Measurements from ENCODE around the gene CT45A1. TPM values are rescaled to one million over a fixed set of nuclear protein-coding genes. Genes with fewer than 3 reads are reported as not detected.
"Not testable (repeated sequence)": the region's sequence is repeated elsewhere in the genome, so short reads cannot be mapped to it uniquely, and the experiment has no call there.

Gene CT45A1, protein sequence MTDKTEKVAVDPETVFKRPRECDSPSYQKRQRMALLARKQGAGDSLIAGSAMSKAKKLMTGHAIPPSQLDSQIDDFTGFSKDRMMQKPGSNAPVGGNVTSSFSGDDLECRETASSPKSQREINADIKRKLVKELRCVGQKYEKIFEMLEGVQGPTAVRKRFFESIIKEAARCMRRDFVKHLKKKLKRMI
- total RNA-seq = not detected in 2 replicates

DNA sequence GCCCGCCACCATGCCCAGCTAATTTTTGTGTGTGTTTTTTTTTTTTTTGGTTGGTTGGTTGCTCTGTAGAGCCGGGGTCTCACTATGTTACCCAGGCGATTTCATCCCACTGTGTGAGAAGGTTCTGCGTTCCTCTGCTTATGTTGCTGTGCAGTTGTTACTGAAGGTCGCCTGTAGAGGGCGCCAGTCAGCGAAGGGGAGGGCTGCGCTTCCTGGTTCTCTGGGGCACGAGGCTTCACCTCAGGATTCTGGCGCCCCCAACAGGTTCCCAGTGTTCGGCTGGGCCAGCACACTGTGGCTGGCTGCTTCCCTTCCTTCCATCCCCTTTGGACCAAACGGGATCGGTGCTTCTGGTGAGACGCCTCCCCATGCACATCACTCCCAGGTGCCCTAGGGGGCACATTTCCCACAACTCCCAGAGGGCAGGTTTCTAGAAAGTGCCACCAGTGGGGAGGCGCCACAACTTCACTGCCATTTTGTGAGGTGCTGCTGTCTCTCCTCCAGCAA lies at the start of gene CT45A1:
TSS of gene CT45A1 (plus strand) at position 457 of the 507 bp plus-strand sequence. CDS start 5,302 bp downstream, outside the sequence.
- not testable (repeated sequence) for DNase-seq (ENCODE audit: extremely low read depth, low read depth, low spot score)

DNA sequence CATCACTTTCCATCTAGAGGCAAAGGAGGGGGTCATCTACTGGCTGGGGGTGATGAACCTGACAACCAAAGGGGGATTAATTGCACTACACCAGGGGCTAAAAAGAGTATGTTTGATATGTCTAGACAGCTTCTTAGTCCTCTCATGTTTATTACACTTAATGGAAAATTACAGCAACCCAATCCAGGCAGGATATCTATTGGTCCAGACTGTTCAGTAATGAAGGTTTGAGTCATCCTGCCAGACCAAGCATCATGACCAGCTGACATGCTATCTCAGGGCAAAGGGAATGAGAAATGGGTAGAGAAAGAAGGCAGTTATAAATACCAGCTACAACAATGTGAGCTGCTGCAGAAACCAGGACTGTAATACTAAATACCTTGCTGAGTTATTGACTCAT lies 40.5 kb upstream of the CT45A1 start:
- DNase-seq (ENCODE audit: extremely low read depth, low read depth, low spot score) = not testable (repeated sequence)

DNA sequence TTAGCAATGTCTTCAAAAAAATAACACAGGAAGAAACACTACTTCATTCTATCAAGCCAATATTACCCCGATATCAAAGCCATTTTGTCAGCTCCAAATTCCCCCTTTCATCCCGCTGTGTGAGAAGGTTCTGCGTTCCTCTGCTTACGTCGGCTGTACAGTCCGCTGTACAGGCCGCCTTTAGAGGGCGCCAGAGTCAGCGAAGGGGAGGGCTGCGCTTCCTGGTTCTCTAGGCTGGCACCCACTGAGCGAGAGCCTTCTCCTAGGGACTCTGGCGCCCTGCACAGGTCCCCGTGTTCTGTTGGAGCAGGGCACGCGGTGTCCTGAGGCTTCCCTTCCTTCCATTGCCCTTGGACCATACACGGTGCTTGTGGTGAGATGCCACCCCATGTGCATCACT lies 25.3 kb upstream of the CT45A1 start:
- DNase-seq (ENCODE audit: extremely low read depth, low read depth, low spot score) = no peak

DNA sequence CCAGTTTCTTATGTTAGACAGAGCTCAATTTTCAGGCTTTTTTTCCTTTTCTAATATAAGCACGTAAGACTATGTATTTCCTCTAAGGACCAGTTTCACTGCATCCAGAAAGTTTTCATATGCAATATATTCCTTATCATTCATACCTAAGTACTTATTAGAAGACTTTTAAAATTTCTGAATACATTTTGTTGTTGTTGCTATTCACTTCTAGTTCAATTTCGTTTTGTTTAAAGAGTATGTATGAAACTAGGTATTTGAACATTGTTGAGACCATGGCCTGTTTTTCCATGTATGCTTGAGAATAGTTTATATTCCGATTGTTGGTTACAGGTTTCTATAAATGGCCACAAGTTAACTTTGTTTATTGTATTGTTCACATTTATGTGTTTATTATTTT lies 18.0 kb upstream of the CT45A1 start:
- no peak for DNase-seq (ENCODE audit: extremely low read depth, low read depth, low spot score)

DNA sequence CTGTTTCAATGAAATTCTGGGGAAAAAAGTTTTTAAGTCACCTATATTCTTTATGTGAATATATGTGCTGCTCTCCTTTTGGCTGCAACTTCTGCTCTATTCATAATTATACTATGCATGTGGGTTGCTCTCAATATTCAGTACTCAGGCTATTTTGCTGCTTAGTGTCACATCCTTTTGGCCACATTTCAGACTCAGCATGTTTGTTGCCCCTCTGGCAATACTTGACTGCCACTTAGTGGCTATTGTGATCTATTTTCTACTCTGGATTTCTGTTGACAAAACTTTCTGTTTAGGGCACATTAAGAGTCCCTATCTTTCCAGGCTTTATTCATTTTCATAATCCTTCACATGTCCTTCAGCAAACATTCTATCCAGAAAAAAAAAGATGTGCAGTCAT lies 15.8 kb upstream of the CT45A1 start:
- no peak for DNase-seq (ENCODE audit: extremely low read depth, low read depth, low spot score)

DNA sequence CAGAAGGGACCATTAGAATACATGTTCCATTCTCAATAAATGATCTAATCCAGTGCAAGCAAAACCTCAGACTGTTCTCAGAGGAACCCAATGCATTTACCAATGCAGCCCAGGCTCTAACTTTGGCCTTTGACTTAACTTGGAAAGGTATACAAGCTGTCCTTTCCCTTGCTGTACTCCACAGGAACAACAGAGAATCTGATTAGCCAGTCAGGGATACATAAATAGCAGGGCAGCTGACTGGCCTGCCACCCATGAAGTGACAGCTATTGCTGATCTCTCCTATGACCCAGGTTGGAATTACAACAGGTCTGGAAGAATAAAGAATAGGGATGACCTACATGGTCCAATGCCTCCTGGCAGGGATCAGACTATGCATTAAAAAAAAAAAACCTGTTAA lies 14.5 kb upstream of the CT45A1 start:
- no peak for DNase-seq (ENCODE audit: extremely low read depth, low read depth, low spot score)

DNA sequence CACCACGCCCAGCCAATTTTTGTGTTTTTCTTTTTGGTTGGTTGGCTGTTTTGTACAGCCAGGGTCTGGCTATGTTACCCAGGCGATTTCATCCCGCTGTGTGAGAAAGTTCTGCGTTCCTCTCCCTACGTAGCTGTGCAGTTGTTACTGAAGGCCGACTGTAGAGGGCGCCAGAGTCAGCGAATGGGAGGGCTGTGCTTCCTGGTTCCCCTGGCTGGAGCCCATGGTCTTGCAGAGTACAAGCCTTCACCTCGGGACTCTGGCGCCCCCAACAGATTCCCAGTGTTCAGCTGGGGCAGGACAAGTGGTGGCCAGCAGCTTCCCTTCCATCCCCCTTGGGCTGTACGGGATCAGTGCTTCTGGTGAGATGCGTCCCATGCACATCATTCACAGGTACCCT lies 5.6 kb upstream of the CT45A1 start:
- DNase-seq (ENCODE audit: extremely low read depth, low read depth, low spot score) = no peak

DNA sequence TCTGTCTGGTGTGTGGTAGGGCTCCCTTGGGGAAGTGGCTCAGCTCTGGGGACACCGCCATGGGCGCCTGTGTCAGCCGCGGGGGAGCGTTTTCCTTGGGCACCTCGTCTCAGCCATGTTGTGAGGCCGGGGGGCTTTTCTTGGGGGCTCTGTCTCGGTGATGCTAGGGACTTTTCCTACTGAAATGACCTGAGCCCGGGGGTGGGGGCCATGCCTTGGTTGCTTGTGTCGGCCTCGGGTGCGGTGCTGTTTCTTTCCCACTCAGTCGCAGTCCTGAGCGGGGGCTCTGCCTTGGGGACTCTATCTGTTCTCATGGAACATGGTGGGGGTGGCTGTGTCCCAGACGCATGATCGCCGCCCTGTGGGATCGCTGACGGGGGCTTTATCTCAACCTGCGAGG lies 356 bp downstream of the CT45A1 start:
- DNase-seq (ENCODE audit: extremely low read depth, low read depth, low spot score) = no peak

DNA sequence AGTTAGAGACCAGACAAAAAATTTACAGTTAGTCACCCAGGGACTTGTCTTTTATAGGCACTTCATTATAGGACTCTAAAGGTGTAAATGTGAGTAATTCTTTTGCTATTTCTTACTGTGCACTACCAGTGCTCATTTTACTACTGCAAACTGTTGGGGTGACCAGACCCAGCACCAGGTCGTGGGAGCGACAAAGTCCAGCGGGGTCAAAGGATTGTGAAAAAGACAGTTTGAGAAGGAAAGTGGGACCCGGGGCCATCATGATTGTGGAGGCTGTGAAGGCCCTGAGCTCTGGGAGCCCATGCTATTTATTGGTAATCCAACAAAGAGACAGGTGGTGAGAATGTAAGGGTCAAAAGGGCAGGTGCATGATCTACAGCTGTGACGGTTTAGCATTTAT lies 21.2 kb downstream of the CT45A1 start:
- DNase-seq (ENCODE audit: extremely low read depth, low read depth, low spot score) = not testable (repeated sequence)

DNA sequence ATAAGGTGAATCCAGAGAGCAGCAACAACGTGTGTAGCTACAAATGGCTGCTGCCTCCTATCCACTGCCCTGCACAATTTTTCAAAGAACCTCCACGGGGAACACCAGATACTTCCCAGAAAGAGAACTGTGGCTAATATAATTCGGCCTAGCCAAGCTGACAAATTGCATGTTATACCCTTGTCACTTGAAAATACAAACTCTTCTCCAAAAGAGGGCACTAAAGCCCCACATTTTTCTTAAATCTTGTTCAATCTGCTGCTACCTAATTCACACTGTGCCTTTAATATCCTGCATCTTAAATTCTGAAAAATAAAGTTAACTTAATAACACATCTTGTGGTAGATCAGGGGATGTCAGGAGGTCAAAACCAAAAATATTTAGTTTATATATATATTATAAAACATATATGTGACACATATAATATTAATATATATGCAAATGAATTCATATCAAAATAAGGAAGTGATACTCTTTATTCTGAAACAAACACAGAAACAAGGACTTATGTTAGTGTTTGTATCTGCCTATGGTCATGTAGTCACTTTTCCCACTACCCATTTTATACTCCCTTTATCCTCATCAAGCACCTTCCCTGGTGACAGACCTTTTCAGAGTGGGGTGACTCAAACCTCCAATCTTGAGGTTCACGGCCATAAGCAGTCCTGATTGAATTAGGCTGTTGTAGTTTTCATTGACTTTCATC lies 24.1 kb downstream of the CT45A1 start:
- no peak for DNase-seq (ENCODE audit: extremely low read depth, low read depth, low spot score)

DNA sequence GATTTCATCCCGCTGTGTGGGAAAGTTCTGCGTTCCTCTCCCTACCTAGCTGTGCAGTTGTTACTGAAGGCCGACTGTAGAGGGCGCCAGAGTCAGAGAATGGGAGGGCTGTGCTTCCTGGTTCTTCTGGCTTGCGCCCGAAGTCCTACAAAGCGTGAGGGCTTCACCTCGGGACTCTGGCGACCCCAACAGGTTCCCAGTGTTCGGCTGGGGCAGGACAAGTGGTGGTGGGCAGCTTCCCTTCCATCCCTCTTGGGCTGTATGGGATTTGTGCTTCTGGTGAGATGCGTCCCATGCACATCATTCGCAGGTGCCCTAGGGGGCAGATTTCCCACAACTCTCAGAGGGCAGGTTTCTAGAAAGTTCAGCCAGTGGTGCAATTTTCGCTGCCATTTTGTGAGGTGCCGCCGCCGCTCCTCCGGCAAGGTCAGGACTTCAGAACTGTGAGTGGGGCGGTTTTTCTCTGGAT lies 27.3 kb downstream of the CT45A1 start:
- DNase-seq (ENCODE audit: extremely low read depth, low read depth, low spot score) = no peak

DNA sequence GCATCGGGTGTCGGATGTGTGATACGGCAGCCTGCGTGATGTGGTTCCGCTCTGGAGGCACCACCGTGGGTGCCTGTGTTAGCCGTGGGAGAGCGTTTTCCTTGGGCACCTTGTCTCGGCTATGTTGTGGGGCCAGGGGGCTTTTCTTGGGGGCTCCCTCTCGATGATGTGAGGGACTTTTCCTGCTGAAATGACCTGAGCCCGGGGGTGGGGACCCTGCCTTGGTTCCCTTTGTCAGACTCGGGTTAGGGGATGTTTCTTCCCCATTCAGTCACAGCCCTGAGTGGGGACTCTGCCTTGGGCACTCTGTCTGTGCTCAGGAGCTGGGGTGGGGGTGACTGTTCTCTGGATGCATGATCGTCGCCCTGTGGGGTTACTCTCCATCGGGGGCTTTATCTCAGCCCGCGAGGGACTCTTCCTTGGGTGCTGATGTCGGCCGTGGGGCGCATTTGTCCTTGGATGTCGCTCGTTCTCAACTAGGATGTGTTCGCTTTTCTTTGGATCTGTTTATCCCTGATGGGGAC lies 27.8 kb downstream of the CT45A1 start:
- no peak for DNase-seq (ENCODE audit: extremely low read depth, low read depth, low spot score)

DNA sequence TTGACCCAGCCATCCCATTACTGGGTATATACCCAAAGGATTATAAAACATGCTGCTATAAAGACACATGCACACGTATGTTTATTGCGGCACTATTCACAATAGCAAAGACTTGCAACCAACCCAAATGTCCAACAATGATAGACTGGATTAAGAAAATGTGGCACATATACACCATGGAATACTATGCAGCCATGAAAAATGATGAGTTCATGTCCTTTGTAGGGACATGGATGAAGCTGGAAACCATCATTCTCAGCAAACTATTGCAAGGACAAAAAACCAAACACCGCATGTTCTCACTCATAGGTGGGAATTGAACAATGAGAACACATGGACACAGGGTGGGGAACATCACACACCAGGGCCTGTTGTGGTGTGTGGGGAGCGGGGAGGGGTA lies 31.3 kb downstream of the CT45A1 start:
- not testable (repeated sequence) for DNase-seq (ENCODE audit: extremely low read depth, low read depth, low spot score)

DNA sequence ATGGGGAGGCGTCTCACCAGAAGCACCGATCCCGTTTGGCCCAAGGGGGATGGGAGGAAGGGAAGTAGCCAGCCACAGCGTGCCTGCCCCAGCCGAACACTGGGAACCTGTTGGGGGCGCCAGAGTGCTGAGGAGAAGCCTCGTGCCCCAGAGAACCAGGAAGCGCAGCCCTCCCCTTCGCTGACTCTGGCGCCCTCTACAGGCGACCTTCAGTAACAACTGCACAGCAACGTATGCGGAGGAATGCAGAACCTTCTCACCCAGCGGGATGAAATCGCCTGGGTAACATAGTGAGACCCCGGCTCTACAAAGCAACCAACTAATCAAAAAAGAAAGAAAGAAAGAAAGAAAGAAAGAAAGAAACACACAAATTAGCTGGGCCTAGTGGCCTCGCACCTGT lies 54.7 kb downstream of the CT45A1 start, which contains the start of gene CT45A3:
TSS of gene CT45A3 (minus strand) at position 101 of the 400 bp plus-strand sequence. CDS start 3,747 bp downstream, outside the sequence.
- DNase-seq (ENCODE audit: extremely low read depth, low read depth, low spot score) = not testable (repeated sequence)

Other genes with a start within 250 kb of the CT45A1 start
- 2.2 and 5.7 TPM in 2 replicates for gene INTS6L, start 193.0 kb upstream of the CT45A1 start, total RNA-seq
- gene CT45A3, start 54.6 kb downstream of the CT45A1 start, total RNA-seq = not detected in 2 replicates
- gene CT45A5, start 71.9 kb downstream of the CT45A1 start, total RNA-seq = not detected in 2 replicates
- gene CT45A6, start 89.1 kb downstream of the CT45A1 start, total RNA-seq = not detected in 2 replicates
- not detected in 2 replicates for gene CT45A2, start 106.4 kb downstream of the CT45A1 start, total RNA-seq
- gene CT45A7, start 123.6 kb downstream of the CT45A1 start, total RNA-seq = not detected in 2 replicates
- gene CT45A8, start 140.9 kb downstream of the CT45A1 start, total RNA-seq = not detected in 2 replicates
- gene CT45A9, start 158.2 kb downstream of the CT45A1 start, total RNA-seq = not detected in 2 replicates
- not detected in 2 replicates for gene CT45A10, start 179.8 kb downstream of the CT45A1 start, total RNA-seq
- not detected in 2 replicates for gene SAGE1, start 180.1 kb downstream of the CT45A1 start, total RNA-seq